Hepatocyte (in vitro differentiated cells): Measurements from ENCODE around the gene ARL2BP. TPM values are rescaled to one million over a fixed set of nuclear protein-coding genes. Genes with fewer than 3 reads are reported as not detected.

Experiments
- DNase-seq: peaks from one replicate; pipeline ENCODE4 v3.0.0-alpha.2; 2016; ENCODE audit warnings: low spot score
- H2AFZ ChIP-seq: fragments of 200-600 bp; sonication (generic); 2 replicates; pipeline ENCODE4 v1.6.0; 2016; ENCODE audit warnings: antibody characterized with exemption, mild to moderate bottlenecking
- H3K27ac ChIP-seq: fragments of 200-600 bp; sonication (generic); 2 replicates; pipeline ENCODE4 v1.5.1; 2016; ENCODE audit warnings: mild to moderate bottlenecking
- H3K27me3 ChIP-seq: fragments of 200-600 bp; sonication (generic); 2 replicates; pipeline ENCODE4 v1.6.1; 2016
- H3K36me3 ChIP-seq: fragments of 200-600 bp; sonication (generic); replicated peaks from 2 replicates; pipeline ENCODE4 v1.5.1; 2016; ENCODE audit warnings: low read depth; ENCODE audit not compliant: insufficient read depth
- H3K4me1 ChIP-seq: fragments of 200-600 bp; sonication (generic); 2 replicates; pipeline ENCODE4 v1.5.1; 2016; ENCODE audit warnings: mild to moderate bottlenecking, moderate library complexity; ENCODE audit not compliant: insufficient read depth
- H3K4me2 ChIP-seq: fragments of 200-600 bp; sonication (generic); 2 replicates; pipeline ENCODE4 v1.6.0; 2016
- H3K4me3 ChIP-seq: fragments of 200-600 bp; sonication (generic); 2 replicates; pipeline ENCODE4 v1.5.1; 2016; ENCODE audit warnings: mild to moderate bottlenecking
- H3K79me2 ChIP-seq: fragments of 200-600 bp; sonication (generic); 2 replicates; pipeline ENCODE4 v1.6.0; 2017; ENCODE audit warnings: mild to moderate bottlenecking
- H3K9me2 ChIP-seq: fragments of 200-600 bp; sonication (generic); replicated peaks from 2 replicates; pipeline ENCODE4 v1.6.0; 2017; ENCODE audit warnings: mild to moderate bottlenecking; ENCODE audit not compliant: insufficient read depth
- H3K9me3 ChIP-seq: fragments of 200-600 bp; sonication (generic); 2 replicates; pipeline ENCODE4 v1.5.1; 2016; ENCODE audit warnings: low read depth, mild to moderate bottlenecking
- H4K20me1 ChIP-seq: fragments of 200-600 bp; sonication (generic); 2 replicates; pipeline ENCODE4 v1.6.0; 2016; ENCODE audit warnings: mild to moderate bottlenecking; ENCODE audit not compliant: insufficient read depth, poor library complexity, severe bottlenecking
- CTCF ChIP-seq: fragments of 200-600 bp; sonication (generic); IDR thresholded peaks from 2 replicates; pipeline ENCODE4 v1.5.1; 2016; ENCODE audit warnings: antibody characterized with exemption, mild to moderate bottlenecking; ENCODE audit not compliant: poor library complexity
- EZH2 ChIP-seq: fragments of 200-600 bp; sonication (generic); IDR thresholded peaks from 2 replicates; pipeline ENCODE4 v1.6.1; 2016; ENCODE audit warnings: antibody characterized with exemption, mild to moderate bottlenecking, borderline replicate concordance
- EZH2phosphoT487 ChIP-seq: fragments of 200-600 bp; sonication (generic); IDR thresholded peaks from one replicate; pipeline ENCODE4 v1.6.1; 2018; ENCODE audit warnings: antibody characterized with exemption, mild to moderate bottlenecking, low read depth, moderate library complexity; ENCODE audit not compliant: unreplicated experiment, severe bottlenecking
- WGBS: methylation state at CpG from one replicate; pipeline ENCODE4 v1.1.6; 2016; ENCODE audit warnings: low lambda C conversion rate; ENCODE audit errors: missing lambda C conversion rate; 5-methylcytosine and 5-hydroxymethylcytosine counted together
- polyA plus RNA-seq: library from polyadenylated mRNA; unstranded; fragments of >200 nt; fragmentation: Nextera tagmentation; extraction: Ambion mirVana; gene quantifications from 2 replicates; pipeline ENCODE4 v1.2.1, GENCODE V29; 2016
- total RNA-seq: library from RNA; depleted of rRNA; stranded (reverse); fragments of >200 nt; gene quantifications from 2 replicates; pipeline ENCODE4 v1.2.3, GENCODE V29; 2014

ARL2BP gene
- total and polyA plus RNA-seq, 2 experiments from 2014 or later, result 102 to 105 TPM

- TF ChIP-seq EZH2phosphoT487 (no peak), EZH2 (no peak), CTCF (no peak)
- H3K36me3 ChIP-seq, result no peaks in the 10 kb centered on the region
- H4K20me1 ChIP-seq, result no peaks in the 10 kb centered on the region
- H3K27ac ChIP-seq, result peak overlapping the region; percentile 99
- H3K27me3 ChIP-seq, result no peaks in the 10 kb centered on the region
- H3K4me3 ChIP-seq, result no peak overlapping the region
- H3K4me2 ChIP-seq, result no peak overlapping the region
- 83% methylated on average over 8 of the region's 8 CpGs for WGBS
- H3K79me2 ChIP-seq, result peaks cover 28% of the 10 kb centered on the region
- DNase-seq, result no peak
- no peaks in the 10 kb centered on the region for H3K9me2 ChIP-seq
- H2AFZ ChIP-seq, result no peak overlapping the region
- H3K9me3 ChIP-seq, result no peaks in the 10 kb centered on the region
- H3K4me1 ChIP-seq, result peaks cover 43% of the 10 kb centered on the region
Measured at GRCh38 chr16:57264381-57264780, 19.3 kb downstream of the ARL2BP start.

DNA sequence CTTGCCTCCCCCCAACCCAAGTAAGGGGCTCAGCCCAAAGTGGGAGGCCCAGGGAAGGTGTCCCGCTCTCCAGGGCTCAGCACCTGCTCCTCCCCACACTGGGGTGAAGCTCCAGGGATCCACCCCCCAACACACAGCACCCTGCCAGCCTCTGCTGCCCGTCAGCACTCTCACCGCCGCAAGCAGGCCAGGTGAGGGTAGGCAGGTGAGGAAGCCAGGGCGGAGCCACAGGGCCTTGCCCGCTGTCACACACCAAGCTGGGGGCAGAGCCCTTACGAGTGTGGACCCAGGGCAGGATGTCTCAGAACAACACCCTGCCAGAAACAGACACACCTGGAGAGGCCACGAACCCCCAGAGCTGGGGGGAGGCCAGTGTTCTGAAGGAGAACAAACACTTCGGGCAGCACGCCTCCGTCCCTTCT lies 19.9 kb downstream of the ARL2BP start:
- Histone ChIP-seq H4K20me1 (no peaks in the 10 kb centered on the region), H3K79me2 (peaks cover 28% of the 10 kb centered on the region), H3K27ac (peak overlapping the region; percentile 99), H3K36me3 (no peaks in the 10 kb centered on the region), H3K27me3 (no peaks in the 10 kb centered on the region), H3K4me2 (no peak overlapping the region), H3K9me3 (no peaks in the 10 kb centered on the region), H3K4me3 (no peak overlapping the region), H3K9me2 (no peaks in the 10 kb centered on the region), H3K4me1 (peaks cover 48% of the 10 kb centered on the region), H2AFZ (no peak overlapping the region)
- DNase-seq, result no peak
- TF ChIP-seq EZH2phosphoT487 (no peak), EZH2 (no peak), CTCF (no peak)
- WGBS, result 88% methylated on average over 11 of the region's 11 CpGs

GRCh38 chr16:57265850-57266530 lies 20.9 kb downstream of the ARL2BP start:
- Histone ChIP-seq H3K4me3 (no peak overlapping the region), H3K79me2 (peaks cover 30% of the 10 kb centered on the region), H2AFZ (no peak overlapping the region), H3K9me2 (no peaks in the 10 kb centered on the region), H3K9me3 (no peaks in the 10 kb centered on the region), H3K27ac (peak overlapping the region; percentile 99), H3K36me3 (no peaks in the 10 kb centered on the region), H3K27me3 (no peaks in the 10 kb centered on the region), H3K4me1 (peaks cover 42% of the 10 kb centered on the region), H3K4me2 (peak overlapping the region; percentile 60), H4K20me1 (no peaks in the 10 kb centered on the region)
- peak; percentile 70 for DNase-seq
- WGBS, result 59% methylated on average over 16 of the region's 16 CpGs
- TF ChIP-seq CTCF, result no peak
- no peak for TF ChIP-seq EZH2
- no peak for TF ChIP-seq EZH2phosphoT487
